Astrocyte of the cerebellum (primary cell): Measurements from ENCODE around the gene LRRC43.

Experiments used
- DNase-seq: peaks from one replicate; pipeline ENCODE4 v3.0.0-alpha.2; 2011; ENCODE audit warnings: low read depth
- H3K4me3 ChIP-seq: 2 replicates; pipeline ENCODE4 v1.5.1; 2011; ENCODE audit warnings: mild to moderate bottlenecking, low read depth, low read length, moderate library complexity
- CTCF ChIP-seq: IDR thresholded peaks from 2 replicates; pipeline ENCODE4 v1.5.1; 2012; ENCODE audit warnings: low read length, low read depth, moderate library complexity, mild to moderate bottlenecking; ENCODE audit errors: missing control alignments
- in situ Hi-C: cut with HindIII; loops from 2 replicates; pipeline ENCODE4 v1.10.0; 2017; ENCODE audit warnings: low sequenced_read_pairs

LRRC43 gene

GRCh38 chr12:122144885-122145284 is 38.0 kb upstream of the LRRC43 start:
- H3K4me3 ChIP-seq: no peak overlapping the region
- no peak for DNase-seq
- in situ Hi-C loops: no loop called here
- no peak for TF ChIP-seq CTCF

- no peak for DNase-seq
- no peak overlapping the region for H3K4me3 ChIP-seq
- in situ Hi-C loops: no loop called here
- TF ChIP-seq CTCF: no peak
Measured at GRCh38 chr12:122145505-122146330, 37.2 kb upstream of the LRRC43 start.

- no peak for DNase-seq
- TF ChIP-seq CTCF: no peak
- no peak overlapping the region for H3K4me3 ChIP-seq
- in situ Hi-C loops: no loop called here
Measured at GRCh38 chr12:122147514-122148290, 35.2 kb upstream of the LRRC43 start.

- no peak for DNase-seq
- H3K4me3 ChIP-seq: no peak overlapping the region
- no peak for TF ChIP-seq CTCF
- in situ Hi-C loops: no loop called here
Measured at GRCh38 chr12:122148657-122149056, 34.3 kb upstream of the LRRC43 start.

GRCh38 chr12:122150127-122150681 is 32.7 kb upstream of the LRRC43 start:
- no peak for TF ChIP-seq CTCF
- no peak for DNase-seq
- in situ Hi-C loops: no loop called here
- H3K4me3 ChIP-seq: no peak overlapping the region

- TF ChIP-seq CTCF: no peak
- in situ Hi-C loops: no loop called here
- no peak overlapping the region for H3K4me3 ChIP-seq
- DNase-seq: no peak
Measured at GRCh38 chr12:122152754-122153153, 30.2 kb upstream of the LRRC43 start.
